ENCODE results near the gene SYTL3.
"Not testable (repeated sequence)": the region's sequence is repeated elsewhere in the genome, so short reads cannot be mapped to it uniquely, and the experiment has no call there.

SYTL3 gene

GRCh38 chr6:158665332-158665731, 15.5 kb downstream of the SYTL3 start:
- DNase-seq = no peak

- DNase-seq = no peak
Measured at GRCh38 chr6:158666628-158667359, 16.9 kb downstream of the SYTL3 start.

- DNase-seq = no peak
Measured at GRCh38 chr6:158667360-158667981, 17.6 kb downstream of the SYTL3 start.

- DNase-seq = no peak
Measured at GRCh38 chr6:158668707-158669103, 18.9 kb downstream of the SYTL3 start.

- no peak for DNase-seq
Measured at GRCh38 chr6:158669145-158670035, 19.5 kb downstream of the SYTL3 start.

GRCh38 chr6:158672119-158672518, 22.3 kb downstream of the SYTL3 start:
- DNase-seq = not testable (repeated sequence)

- DNase-seq = no peak
Measured at GRCh38 chr6:158672726-158673125, 22.9 kb downstream of the SYTL3 start.

GRCh38 chr6:158674342-158675131, 24.7 kb downstream of the SYTL3 start:
- no peak for DNase-seq

- not testable (repeated sequence) for DNase-seq
Measured at GRCh38 chr6:158677094-158677493, 27.2 kb downstream of the SYTL3 start.

GRCh38 chr6:158677906-158678578, 28.2 kb downstream of the SYTL3 start:
- no peak for DNase-seq

- no peak for DNase-seq
Measured at GRCh38 chr6:158680015-158680414, 30.2 kb downstream of the SYTL3 start.

GRCh38 chr6:158680481-158680880, 30.6 kb downstream of the SYTL3 start:
- DNase-seq = no peak

- no peak for DNase-seq
Measured at GRCh38 chr6:158684311-158684710, 34.5 kb downstream of the SYTL3 start.

GRCh38 chr6:158684745-158685324, 35.0 kb downstream of the SYTL3 start:
- DNase-seq = no peak

GRCh38 chr6:158686311-158686710, 36.5 kb downstream of the SYTL3 start:
- no peak for DNase-seq

GRCh38 chr6:158686791-158687381, 37.0 kb downstream of the SYTL3 start:
- DNase-seq = no peak

GRCh38 chr6:158687506-158687905, 37.7 kb downstream of the SYTL3 start:
- no peak for DNase-seq

GRCh38 chr6:158688860-158689259, 39.0 kb downstream of the SYTL3 start:
- DNase-seq = no peak

- DNase-seq = no peak
Measured at GRCh38 chr6:158694913-158695312, 45.1 kb downstream of the SYTL3 start.

- no peak for DNase-seq
Measured at GRCh38 chr6:158697811-158698210, 48.0 kb downstream of the SYTL3 start.

GRCh38 chr6:158698931-158699330, 49.1 kb downstream of the SYTL3 start:
- DNase-seq = no peak

All from NCI-H2081 treated with DMSO at 0.1 percent for 48 hours (cell line).